Measurements from ENCODE around the gene CNOT6L.
"Not testable (repeated sequence)": the region's sequence is repeated elsewhere in the genome, so short reads cannot be mapped to it uniquely, and the experiment has no call there.

The CNOT6L gene

GRCh38 chr4:77777135-77777807 is 41.9 kb downstream of the CNOT6L start:
- no peak for DNase-seq

GRCh38 chr4:77776182-77777134 is 42.7 kb downstream of the CNOT6L start:
- DNase-seq = no peak

- DNase-seq = no peak
These were observed 46.1 kb downstream of the CNOT6L start for GRCh38 chr4:77773101-77773500.

DNA sequence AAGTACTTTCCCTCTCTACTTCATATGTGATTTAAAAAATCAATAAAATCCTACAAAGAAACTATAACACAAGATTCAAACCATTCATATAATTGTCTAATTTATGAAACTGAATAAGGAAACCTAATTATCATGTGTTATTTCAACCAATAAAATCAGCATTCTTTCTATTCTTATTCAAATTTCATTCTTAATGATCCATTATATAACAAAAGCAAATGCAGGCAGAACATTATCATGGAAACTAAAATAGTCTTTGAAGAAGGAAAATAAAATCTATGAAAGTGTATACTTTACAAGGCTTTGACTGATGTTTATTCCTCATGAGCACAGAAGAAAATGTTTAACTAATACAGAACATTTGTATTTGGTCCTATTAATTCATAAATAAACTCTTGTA is 47.6 kb downstream of the CNOT6L start:
- DNase-seq = no peak

GRCh38 chr4:77765720-77766119 is 53.4 kb downstream of the CNOT6L start:
- no peak for DNase-seq

GRCh38 chr4:77762531-77762930 is 56.6 kb downstream of the CNOT6L start:
- no peak for DNase-seq

- no peak for DNase-seq
These were observed 57.6 kb downstream of the CNOT6L start for GRCh38 chr4:77761595-77761994.

- no peak for DNase-seq
These were observed 60.4 kb downstream of the CNOT6L start for GRCh38 chr4:77758804-77759203.

DNA sequence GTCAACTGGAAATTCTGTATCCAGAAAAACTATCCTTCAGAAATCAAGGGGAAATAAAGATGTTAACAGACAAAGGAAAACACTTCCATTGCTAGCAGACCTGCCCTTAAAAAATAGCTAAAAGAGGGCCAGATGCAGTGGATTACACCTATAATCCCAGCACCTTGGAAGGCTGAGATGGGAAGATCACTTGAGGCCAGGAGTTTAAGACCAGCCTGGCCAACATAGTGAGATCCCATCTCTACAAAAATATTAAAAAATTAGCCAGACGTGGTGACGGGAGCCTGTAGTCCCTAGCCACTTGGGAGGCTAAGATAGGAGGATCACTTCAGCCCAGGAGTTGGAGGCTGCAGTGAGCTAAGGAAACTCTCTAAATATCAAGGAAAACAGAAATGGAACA is 67.4 kb downstream of the CNOT6L start:
- no peak for DNase-seq

- no peak for DNase-seq
These were observed 73.4 kb downstream of the CNOT6L start for GRCh38 chr4:77745792-77746191.

GRCh38 chr4:77742054-77742453 is 77.1 kb downstream of the CNOT6L start:
- DNase-seq = no peak

- DNase-seq = no peak
These were observed 78.7 kb downstream of the CNOT6L start for GRCh38 chr4:77740480-77740879.

DNA sequence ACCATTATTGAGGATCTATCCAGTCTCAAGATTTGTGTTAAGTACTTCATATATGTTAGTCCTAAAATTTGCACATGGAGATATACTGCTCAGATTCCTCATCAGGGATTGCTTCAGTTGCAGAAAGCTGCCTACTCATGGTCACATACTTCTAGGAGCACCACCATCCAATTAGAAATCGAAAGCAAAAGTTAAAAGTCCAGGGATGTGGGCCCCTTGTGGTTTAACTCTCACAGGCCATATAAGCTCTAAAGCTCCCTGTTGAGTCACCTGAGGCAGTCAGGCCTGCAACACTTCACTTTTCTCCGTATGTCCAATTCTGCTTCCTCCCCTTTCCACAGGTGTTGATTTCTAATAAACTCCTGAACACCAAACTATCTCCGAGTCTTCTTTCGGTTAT is 84.2 kb downstream of the CNOT6L start:
- peak; percentile 60 for DNase-seq

- DNase-seq = no peak
These were observed 87.5 kb downstream of the CNOT6L start for GRCh38 chr4:77731656-77732055.

GRCh38 chr4:77728420-77728819 is 90.7 kb downstream of the CNOT6L start:
- DNase-seq = no peak

DNA sequence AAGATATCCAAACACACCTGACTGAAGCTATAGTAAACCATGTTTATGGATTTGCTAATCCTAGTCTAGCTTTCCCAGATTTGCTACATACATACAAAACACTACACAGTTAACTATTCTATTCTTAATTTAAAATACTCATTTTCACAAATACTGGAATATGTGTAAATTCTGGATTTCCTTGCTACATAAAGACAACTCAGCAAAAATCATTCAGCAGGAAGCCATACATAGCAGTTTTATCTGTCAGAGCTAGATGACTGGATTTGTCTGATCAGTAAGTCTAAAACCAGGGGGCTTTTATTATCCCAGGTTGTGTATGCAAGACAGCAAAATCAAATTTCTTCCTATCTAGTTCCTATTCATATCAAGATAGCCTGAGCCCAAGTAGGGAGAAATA is 98.1 kb downstream of the CNOT6L start:
- no peak for DNase-seq

- DNase-seq = not testable (repeated sequence)
These were observed 100.7 kb downstream of the CNOT6L start for GRCh38 chr4:77718500-77718899.

DNA sequence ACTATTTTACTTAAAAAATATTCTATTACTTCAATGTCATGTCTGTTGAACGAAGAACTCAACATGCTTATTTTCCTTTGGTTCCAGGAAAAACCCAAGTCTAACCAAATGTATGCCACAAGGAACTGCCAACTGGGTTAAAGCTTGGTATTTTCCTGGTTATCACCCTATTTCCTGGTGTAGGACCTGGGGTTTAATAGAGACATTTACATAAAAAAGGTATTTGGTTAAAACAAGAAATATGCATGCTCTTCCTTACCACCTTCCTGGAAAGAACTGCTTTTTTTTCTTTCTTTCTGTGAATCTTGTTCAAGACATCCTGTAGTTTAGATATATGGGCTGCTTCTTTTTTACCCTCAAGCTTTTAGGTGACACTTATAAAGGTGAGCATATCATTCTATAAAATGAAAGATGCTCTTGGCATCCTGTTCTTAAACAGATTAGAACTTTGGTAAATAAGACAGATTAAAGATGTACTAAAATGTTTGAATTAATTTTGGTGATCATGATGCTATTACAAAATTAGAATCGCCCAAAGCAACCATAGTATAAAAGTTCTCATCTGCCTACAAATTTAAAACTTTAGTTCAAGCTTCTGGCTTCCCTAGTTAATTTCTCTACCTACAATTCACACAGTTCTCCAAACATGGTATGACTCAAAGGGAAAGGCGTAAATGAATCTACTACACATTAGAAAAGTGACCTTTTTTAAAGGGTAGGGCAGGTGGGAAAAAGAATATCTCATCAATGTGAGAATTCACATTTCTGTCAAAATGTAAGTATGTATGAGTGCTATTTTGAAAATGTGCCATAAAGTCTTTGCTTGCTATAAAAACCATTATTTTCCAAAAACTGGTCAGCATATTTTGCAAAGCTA is 103.5 kb downstream of the CNOT6L start:
- DNase-seq = no peak

DNA sequence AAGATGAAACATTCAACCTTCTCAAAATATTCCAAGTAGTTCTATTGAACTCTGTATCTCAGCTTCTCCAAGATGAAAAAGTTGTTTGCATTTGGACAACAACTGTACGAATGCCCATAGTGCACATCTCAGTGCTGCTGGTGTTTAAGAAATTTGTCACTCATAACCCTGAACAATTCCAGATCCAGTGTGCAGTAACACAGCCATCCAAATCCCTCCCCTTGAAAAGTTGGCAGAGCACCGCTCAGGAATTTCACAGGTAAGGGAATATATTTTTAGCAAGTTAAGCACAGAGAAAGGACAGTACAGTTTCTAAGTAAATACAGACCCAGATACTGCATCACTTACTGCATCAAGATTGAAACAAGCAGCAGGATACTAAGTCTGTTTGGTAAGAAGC is 104.7 kb downstream of the CNOT6L start:
- DNase-seq = no peak

- no peak for DNase-seq
These were observed 105.3 kb downstream of the CNOT6L start for GRCh38 chr4:77713884-77714283.

DNA sequence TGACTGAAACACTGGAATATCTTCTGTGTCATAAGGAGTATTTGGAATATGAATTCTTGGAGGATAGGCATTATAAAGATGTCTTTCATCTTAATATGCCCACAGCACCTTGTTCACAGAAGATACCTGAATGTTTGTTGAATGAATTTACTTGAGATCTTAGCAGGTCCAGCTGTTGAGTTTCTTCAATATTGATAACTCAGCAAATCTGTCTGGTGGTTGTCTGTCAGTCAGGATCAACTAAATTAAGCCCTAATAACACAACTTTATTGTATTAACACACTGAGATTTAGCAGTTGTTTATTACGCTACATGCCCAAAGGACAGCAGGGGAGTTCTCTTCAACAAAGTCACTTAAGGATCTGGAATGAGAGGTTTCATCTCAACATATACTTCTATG is 106.5 kb downstream of the CNOT6L start:
- DNase-seq = no peak

DNA sequence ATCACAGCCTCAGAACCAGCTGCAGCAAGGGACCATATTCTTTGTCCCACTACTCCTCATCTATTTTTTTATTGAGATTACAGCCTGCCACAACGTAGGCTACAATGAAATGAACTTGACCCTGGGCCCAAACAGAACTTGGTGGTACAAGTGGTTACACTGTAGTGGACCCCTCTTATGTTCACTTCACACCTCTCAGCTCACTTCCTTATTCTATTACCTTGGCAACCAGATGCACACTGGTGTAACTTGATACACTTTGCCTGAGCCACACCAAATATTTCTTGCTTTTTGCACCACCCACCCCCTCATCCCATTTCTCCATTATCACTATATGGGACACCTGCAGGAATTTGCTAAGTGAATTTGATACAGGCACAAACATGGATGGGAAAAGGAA is 107.7 kb downstream of the CNOT6L start:
- no peak for DNase-seq

DNA sequence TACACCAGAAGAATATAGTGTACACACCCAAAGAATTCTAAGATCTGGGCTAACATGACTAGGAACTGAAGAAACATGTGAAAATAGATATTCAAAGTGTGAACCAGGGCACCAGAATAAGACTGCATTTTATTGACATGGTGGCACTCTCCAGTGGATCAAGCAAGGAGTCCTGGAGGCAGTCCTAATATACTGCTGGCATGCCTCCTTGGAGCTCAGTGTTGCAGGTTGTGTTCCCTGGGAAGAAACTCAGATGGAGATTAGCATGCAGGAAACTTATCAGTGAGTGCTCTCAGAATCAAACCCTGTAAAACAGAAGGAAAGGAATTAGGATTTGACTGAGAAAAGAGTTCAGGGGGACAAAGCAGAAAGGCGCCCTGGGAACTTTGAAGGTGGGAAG is 108.5 kb downstream of the CNOT6L start:
- no peak for DNase-seq

Measured in islet precursor cell (in vitro differentiated cells).